Activated T-cell treated with anti-CD3 and anti-CD28 coated beads for 48 hours (primary cell): ENCODE measurements around the gene CNTFR.

ENCODE experiments used
- DNase-seq: peaks from one replicate; pipeline ENCODE4 v3.0.0-alpha.2; 2020; ENCODE audit warnings: low read depth

CNTFR gene

GRCh38 chr9:34620061-34620994 is 30.8 kb upstream of the CNTFR start, which contains the start of gene DCTN3:
DCTN3 (minus strand) TSS chr9:34620495; CDS start chr9:34620464, 31 bp downstream.
- peak; percentile 84 for DNase-seq

- no peak for DNase-seq
Measured at GRCh38 chr9:34615132-34615531, 25.6 kb upstream of the CNTFR start.

- DNase-seq = peak; percentile 63
Measured at GRCh38 chr9:34612788-34613390, 23.4 kb upstream of the CNTFR start.

GRCh38 chr9:34611811-34612787 is 22.6 kb upstream of the CNTFR start, which contains the start of gene RPP25L:
RPP25L (minus strand) TSS chr9:34612097; CDS start chr9:34611296, 801 bp downstream.
- peak; percentile 89 for DNase-seq

- DNase-seq = no peak
Measured at GRCh38 chr9:34611251-34611810, 21.8 kb upstream of the CNTFR start.

- DNase-seq = no peak
Measured at GRCh38 chr9:34610434-34611206, 21.1 kb upstream of the CNTFR start.

GRCh38 chr9:34607331-34607730 is 17.8 kb upstream of the CNTFR start:
- no peak for DNase-seq

GRCh38 chr9:34606905-34607304 is 17.4 kb upstream of the CNTFR start:
- DNase-seq = no peak

GRCh38 chr9:34606190-34606589 is 16.7 kb upstream of the CNTFR start:
- no peak for DNase-seq

- peak; percentile 71 for DNase-seq
Measured at GRCh38 chr9:34603610-34604231, 14.2 kb upstream of the CNTFR start.

GRCh38 chr9:34601937-34602573 is 12.5 kb upstream of the CNTFR start:
- DNase-seq = no peak

GRCh38 chr9:34600908-34601307 is 11.4 kb upstream of the CNTFR start:
- DNase-seq = no peak

GRCh38 chr9:34599546-34599945 is 10.0 kb upstream of the CNTFR start:
- DNase-seq = no peak

- no peak for DNase-seq
Measured at GRCh38 chr9:34594177-34594576, 4.7 kb upstream of the CNTFR start.

GRCh38 chr9:34592895-34593601 is 3.5 kb upstream of the CNTFR start:
- no peak for DNase-seq

- DNase-seq = no peak
Measured at GRCh38 chr9:34591917-34592866, 2.7 kb upstream of the CNTFR start.

- DNase-seq = peak; percentile 76
Measured at GRCh38 chr9:34591248-34591916, 1.9 kb upstream of the CNTFR start.
